GM23338 (cell line): Measurements from ENCODE around the gene CMKLR1. TPM values are rescaled to one million over a fixed set of nuclear protein-coding genes. Genes with fewer than 3 reads are reported as not detected.

ENCODE experiments used
- CREB1 ChIP-seq: fragments of 250-450 bp; sonication (Bioruptor Pico); IDR thresholded peaks from 2 replicates; pipeline ENCODE4 v1.5.0; 2020; ENCODE audit warnings: low read depth, mild to moderate bottlenecking, moderate library complexity
- CTCF ChIP-seq, 2 experiments: fragments of 200-600 bp in 1 of 2; sonication (generic) in 1 of 2; conservative IDR thresholded peaks; 2 replicates each; pipeline versions ENCODE4 v1.5.1 to v1.6.1; 2016 to 2017; ENCODE audit warnings: antibody characterized with exemption in 2 of 2, low read depth in 2 of 2, mild to moderate bottlenecking in 2 of 2, moderate library complexity in 1 of 2
- EZH2 ChIP-seq: fragments of 200-600 bp; sonication (generic); IDR thresholded peaks from one replicate; pipeline ENCODE4 v1.8.0; 2017; ENCODE audit warnings: antibody characterized with exemption, mild to moderate bottlenecking, low read depth; ENCODE audit not compliant: unreplicated experiment
- EZH2phosphoT487 ChIP-seq: fragments of 200-600 bp; sonication (generic); IDR thresholded peaks from one replicate; pipeline ENCODE4 v1.8.1; 2018; ENCODE audit warnings: antibody characterized with exemption; ENCODE audit not compliant: unreplicated experiment
- JUNB ChIP-seq: IDR thresholded peaks from one replicate; pipeline ENCODE4 v1.6.1; 2016; ENCODE audit warnings: antibody characterized with exemption; ENCODE audit not compliant: unreplicated experiment
- POLR2AphosphoS5 ChIP-seq: IDR thresholded peaks from 2 replicates; pipeline ENCODE4 v1.6.1; 2016; ENCODE audit warnings: antibody characterized with exemption, low read depth
- STAT1 ChIP-seq: IDR thresholded peaks from one replicate; pipeline ENCODE4 v1.6.1; 2016; ENCODE audit warnings: antibody characterized with exemption; ENCODE audit not compliant: unreplicated experiment
- ZNF114 ChIP-seq: fragments of 250-450 bp; sonication (Bioruptor Pico); IDR thresholded peaks from 2 replicates; pipeline ENCODE4 v1.5.0; 2020; ENCODE audit warnings: mild to moderate bottlenecking, moderate library complexity
- ZNF331 ChIP-seq: fragments of 250-450 bp; sonication (Bioruptor Pico); IDR thresholded peaks from 2 replicates; pipeline ENCODE4 v1.5.0; 2020; ENCODE audit warnings: low read depth, mild to moderate bottlenecking, moderate library complexity
- polyA plus RNA-seq: library from polyadenylated mRNA; unstranded; fragments of >200 nt; fragmentation: Nextera tagmentation; extraction: Ambion mirVana; gene quantifications from 2 replicates; pipeline ENCODE4 v1.2.1, GENCODE V29; 2016
- total RNA-seq: library from RNA; depleted of rRNA; stranded (reverse); fragments of >200 nt; shearing (Covaris generic); gene quantifications from 2 replicates; pipeline ENCODE4 v1.2.3, GENCODE V29; 2014
- TF ChIP-seq, protein P1 (sequence below): fragments of 250-450 bp; sonication (Bioruptor Pico); IDR thresholded peaks from 2 replicates; pipeline ENCODE4 v1.5.0; 2020; ENCODE audit warnings: mild to moderate bottlenecking, moderate library complexity
- TF ChIP-seq, protein P2 (sequence below): IDR thresholded peaks from 2 replicates; pipeline ENCODE4 v1.6.1; 2016; ENCODE audit warnings: antibody characterized with exemption

Gene CMKLR1
- total and polyA plus RNA-seq, 2 experiments from 2014 or later = 0.40 to 2.6 TPM

- TF ChIP-seq, protein P1, sequence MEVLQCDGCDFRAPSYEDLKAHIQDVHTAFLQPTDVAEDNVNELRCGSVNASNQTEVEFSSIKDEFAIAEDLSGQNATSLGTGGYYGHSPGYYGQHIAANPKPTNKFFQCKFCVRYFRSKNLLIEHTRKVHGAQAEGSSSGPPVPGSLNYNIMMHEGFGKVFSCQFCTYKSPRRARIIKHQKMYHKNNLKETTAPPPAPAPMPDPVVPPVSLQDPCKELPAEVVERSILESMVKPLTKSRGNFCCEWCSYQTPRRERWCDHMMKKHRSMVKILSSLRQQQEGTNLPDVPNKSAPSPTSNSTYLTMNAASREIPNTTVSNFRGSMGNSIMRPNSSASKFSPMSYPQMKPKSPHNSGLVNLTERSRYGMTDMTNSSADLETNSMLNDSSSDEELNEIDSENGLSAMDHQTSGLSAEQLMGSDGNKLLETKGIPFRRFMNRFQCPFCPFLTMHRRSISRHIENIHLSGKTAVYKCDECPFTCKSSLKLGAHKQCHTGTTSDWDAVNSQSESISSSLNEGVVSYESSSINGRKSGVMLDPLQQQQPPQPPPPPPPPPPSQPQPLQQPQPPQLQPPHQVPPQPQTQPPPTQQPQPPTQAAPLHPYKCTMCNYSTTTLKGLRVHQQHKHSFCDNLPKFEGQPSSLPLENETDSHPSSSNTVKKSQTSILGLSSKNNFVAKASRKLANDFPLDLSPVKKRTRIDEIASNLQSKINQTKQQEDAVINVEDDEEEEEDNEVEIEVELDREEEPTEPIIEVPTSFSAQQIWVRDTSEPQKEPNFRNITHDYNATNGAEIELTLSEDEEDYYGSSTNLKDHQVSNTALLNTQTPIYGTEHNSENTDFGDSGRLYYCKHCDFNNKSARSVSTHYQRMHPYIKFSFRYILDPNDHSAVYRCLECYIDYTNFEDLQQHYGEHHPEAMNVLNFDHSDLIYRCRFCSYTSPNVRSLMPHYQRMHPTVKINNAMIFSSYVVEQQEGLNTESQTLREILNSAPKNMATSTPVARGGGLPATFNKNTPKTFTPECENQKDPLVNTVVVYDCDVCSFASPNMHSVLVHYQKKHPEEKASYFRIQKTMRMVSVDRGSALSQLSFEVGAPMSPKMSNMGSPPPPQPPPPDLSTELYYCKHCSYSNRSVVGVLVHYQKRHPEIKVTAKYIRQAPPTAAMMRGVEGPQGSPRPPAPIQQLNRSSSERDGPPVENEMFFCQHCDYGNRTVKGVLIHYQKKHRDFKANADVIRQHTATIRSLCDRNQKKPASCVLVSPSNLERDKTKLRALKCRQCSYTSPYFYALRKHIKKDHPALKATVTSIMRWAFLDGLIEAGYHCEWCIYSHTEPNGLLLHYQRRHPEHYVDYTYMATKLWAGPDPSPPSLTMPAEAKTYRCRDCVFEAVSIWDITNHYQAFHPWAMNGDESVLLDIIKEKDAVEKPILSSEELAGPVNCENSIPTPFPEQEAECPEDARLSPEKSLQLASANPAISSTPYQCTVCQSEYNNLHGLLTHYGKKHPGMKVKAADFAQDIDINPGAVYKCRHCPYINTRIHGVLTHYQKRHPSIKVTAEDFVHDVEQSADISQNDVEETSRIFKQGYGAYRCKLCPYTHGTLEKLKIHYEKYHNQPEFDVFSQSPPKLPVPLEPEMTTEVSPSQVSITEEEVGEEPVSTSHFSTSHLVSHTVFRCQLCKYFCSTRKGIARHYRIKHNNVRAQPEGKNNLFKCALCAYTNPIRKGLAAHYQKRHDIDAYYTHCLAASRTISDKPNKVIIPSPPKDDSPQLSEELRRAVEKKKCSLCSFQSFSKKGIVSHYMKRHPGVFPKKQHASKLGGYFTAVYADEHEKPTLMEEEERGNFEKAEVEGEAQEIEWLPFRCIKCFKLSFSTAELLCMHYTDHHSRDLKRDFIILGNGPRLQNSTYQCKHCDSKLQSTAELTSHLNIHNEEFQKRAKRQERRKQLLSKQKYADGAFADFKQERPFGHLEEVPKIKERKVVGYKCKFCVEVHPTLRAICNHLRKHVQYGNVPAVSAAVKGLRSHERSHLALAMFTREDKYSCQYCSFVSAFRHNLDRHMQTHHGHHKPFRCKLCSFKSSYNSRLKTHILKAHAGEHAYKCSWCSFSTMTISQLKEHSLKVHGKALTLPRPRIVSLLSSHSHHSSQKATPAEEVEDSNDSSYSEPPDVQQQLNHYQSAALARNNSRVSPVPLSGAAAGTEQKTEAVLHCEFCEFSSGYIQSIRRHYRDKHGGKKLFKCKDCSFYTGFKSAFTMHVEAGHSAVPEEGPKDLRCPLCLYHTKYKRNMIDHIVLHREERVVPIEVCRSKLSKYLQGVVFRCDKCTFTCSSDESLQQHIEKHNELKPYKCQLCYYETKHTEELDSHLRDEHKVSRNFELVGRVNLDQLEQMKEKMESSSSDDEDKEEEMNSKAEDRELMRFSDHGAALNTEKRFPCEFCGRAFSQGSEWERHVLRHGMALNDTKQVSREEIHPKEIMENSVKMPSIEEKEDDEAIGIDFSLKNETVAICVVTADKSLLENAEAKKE (CRISPR knock-in tag) = no peak
- TF ChIP-seq CREB1 (CRISPR knock-in tag) = no peak
- TF ChIP-seq JUNB = no peak
- no peak for TF ChIP-seq STAT1
- TF ChIP-seq CTCF (conservative IDR thresholded peaks at IDR 0.05; ENCODE audit: low read depth in 2 of 2) = no peak
- TF ChIP-seq ZNF114 = no peak
- no peak for TF ChIP-seq EZH2
- no peak for TF ChIP-seq POLR2AphosphoS5
- TF ChIP-seq, protein P2, sequence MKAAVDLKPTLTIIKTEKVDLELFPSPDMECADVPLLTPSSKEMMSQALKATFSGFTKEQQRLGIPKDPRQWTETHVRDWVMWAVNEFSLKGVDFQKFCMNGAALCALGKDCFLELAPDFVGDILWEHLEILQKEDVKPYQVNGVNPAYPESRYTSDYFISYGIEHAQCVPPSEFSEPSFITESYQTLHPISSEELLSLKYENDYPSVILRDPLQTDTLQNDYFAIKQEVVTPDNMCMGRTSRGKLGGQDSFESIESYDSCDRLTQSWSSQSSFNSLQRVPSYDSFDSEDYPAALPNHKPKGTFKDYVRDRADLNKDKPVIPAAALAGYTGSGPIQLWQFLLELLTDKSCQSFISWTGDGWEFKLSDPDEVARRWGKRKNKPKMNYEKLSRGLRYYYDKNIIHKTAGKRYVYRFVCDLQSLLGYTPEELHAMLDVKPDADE = no peak
- no peak for TF ChIP-seq ZNF331 (CRISPR knock-in tag)
- no peak for TF ChIP-seq EZH2phosphoT487
Measured at GRCh38 chr12:108345716-108346633, 6.9 kb upstream of the CMKLR1 start (continued).
